ENCODE measurements around the gene FLYWCH1.

- TF ChIP-seq CTCF (IDR thresholded peaks at IDR 0.05): no peak
- TF ChIP-seq POLR2AphosphoS5 (IDR thresholded peaks at IDR 0.05): no peak
- TF ChIP-seq EP300 (IDR thresholded peaks at IDR 0.05): no peak
- TF ChIP-seq POLR2A (IDR thresholded peaks at IDR 0.05; ENCODE audit: low read depth): no peak
Observed at GRCh38 chr16:2955438-2955778, 43.7 kb downstream of the FLYWCH1 start.
